Neural progenitor cell (in vitro differentiated cells): ENCODE results near the gene ALMS1.
"Not testable (repeated sequence)": the region's sequence is repeated elsewhere in the genome, so short reads cannot be mapped to it uniquely, and the experiment has no call there.

Experiments
- CTCF ChIP-seq: fragments of 200-600 bp; sonication (generic); IDR thresholded peaks from 2 replicates; pipeline ENCODE4 v1.5.1; 2017; ENCODE audit warnings: antibody characterized with exemption, mild to moderate bottlenecking
- EZH2 ChIP-seq: fragments of 200-600 bp; sonication (generic); IDR thresholded peaks from 2 replicates; pipeline ENCODE4 v1.6.1; 2017; ENCODE audit warnings: antibody characterized with exemption, mild to moderate bottlenecking, moderate library complexity

DNA sequence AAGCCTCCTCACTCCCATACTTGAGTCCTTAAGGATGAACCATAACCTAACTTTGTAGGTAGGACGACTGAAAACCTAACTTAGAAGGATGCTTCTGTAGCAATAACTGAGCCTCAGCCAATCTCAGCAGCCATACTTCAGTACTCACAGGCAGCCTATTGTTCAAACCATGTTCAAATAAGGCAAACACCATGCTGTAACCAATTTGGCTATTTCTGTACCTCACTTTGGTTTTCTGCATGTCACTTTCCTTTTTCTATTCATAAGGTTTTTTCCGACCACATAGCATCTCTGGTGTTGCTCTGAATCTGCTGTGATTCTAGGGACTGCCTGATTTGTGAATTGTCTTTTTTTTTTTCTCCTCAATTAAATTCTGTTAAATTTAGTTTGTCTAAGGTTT is 242.9 kb downstream of the ALMS1 start:
- TF ChIP-seq CTCF, EZH2: not testable (repeated sequence)
